ENCODE measurements around the gene ANGPTL4. TPM values are rescaled to one million over a fixed set of nuclear protein-coding genes. Genes with fewer than 3 reads are reported as not detected.

The ANGPTL4 gene
- total and polyA plus RNA-seq, 2 experiments from 2014 or later: 1.9 to 2.2 TPM

DNA sequence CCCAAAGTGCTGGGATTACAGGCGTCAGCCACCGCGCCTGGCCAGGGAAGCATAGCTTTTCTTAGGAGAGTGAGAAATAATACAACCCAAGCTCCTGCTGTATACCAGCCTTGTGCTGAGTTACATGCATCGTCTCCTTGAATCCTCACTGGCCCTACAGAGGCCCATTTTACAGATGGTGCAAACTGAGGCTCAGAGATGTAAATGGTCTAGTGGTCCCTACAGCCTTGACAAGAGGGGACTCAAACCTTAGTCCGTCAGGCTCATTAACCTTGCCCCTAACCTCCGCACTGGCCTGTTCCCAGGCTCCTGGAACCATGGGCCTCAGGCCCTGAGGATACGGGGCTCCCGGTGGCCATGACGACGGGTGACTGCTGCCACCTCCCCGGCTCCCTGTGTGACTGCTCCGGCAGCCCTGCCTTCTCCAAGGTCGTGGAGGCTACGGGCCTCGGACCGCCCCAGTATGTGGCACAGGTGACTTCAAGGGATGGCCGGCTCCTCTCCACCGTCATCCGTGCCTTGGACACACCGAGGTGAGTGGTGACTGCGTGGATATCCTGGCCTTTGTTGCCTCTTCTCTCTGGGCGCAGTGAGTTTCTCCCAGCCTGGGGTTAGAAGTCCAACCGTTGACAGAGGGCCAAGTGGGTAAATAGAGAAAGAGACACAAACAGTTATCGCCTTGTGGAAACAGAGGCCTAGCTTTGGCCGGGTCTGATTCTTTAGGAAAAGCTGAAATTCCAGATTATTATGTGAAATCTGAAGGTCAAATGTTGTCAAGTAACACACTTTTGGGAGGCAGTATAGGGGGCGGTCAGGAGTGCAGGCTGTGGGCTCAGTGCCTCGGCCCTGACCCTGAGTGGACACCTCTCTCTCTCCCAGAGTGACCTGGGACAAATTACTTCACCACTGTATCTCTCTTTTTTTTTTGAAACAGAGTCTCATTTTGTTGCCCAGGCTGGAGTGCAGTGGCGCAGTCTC is 57.8 kb downstream of the ANGPTL4 start:
- TF ChIP-seq, protein P1, sequence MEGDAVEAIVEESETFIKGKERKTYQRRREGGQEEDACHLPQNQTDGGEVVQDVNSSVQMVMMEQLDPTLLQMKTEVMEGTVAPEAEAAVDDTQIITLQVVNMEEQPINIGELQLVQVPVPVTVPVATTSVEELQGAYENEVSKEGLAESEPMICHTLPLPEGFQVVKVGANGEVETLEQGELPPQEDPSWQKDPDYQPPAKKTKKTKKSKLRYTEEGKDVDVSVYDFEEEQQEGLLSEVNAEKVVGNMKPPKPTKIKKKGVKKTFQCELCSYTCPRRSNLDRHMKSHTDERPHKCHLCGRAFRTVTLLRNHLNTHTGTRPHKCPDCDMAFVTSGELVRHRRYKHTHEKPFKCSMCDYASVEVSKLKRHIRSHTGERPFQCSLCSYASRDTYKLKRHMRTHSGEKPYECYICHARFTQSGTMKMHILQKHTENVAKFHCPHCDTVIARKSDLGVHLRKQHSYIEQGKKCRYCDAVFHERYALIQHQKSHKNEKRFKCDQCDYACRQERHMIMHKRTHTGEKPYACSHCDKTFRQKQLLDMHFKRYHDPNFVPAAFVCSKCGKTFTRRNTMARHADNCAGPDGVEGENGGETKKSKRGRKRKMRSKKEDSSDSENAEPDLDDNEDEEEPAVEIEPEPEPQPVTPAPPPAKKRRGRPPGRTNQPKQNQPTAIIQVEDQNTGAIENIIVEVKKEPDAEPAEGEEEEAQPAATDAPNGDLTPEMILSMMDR (conservative IDR thresholded peaks at IDR 0.05; ENCODE audit: low read depth in 2 of 2): no peak
- TF ChIP-seq EZH2phosphoT487 (IDR thresholded peaks at IDR 0.05; ENCODE audit: unreplicated experiment): no peak
- TF ChIP-seq EZH2 (IDR thresholded peaks at IDR 0.05; ENCODE audit: low read depth, unreplicated experiment): no peak
- TF ChIP-seq CREB1 (CRISPR knock-in tag; IDR thresholded peaks at IDR 0.05; ENCODE audit: low read depth): no peak
- TF ChIP-seq ZNF114 (CRISPR knock-in tag; IDR thresholded peaks at IDR 0.05): no peak
- TF ChIP-seq, protein P2, sequence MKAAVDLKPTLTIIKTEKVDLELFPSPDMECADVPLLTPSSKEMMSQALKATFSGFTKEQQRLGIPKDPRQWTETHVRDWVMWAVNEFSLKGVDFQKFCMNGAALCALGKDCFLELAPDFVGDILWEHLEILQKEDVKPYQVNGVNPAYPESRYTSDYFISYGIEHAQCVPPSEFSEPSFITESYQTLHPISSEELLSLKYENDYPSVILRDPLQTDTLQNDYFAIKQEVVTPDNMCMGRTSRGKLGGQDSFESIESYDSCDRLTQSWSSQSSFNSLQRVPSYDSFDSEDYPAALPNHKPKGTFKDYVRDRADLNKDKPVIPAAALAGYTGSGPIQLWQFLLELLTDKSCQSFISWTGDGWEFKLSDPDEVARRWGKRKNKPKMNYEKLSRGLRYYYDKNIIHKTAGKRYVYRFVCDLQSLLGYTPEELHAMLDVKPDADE (IDR thresholded peaks at IDR 0.05): no peak
- Mint-ChIP-seq H3K4me3 (no peak overlapping the region), H3K36me3 (ENCODE audit: low read depth) (peaks cover 3% of the 10 kb centered on the region), H3K4me1 (no peaks in the 10 kb centered on the region; the same call in 2 of the 3 replicates), H3K27ac (no peak overlapping the region), H3K9me3 (no peaks in the 10 kb centered on the region), H3K27me3 (ENCODE audit: insufficient read depth, low read depth, poor library complexity) (peaks cover 6% of the 10 kb centered on the region)
- DNase-seq (ENCODE audit: low spot score) (no peak), ATAC-seq (no peak)
- Histone ChIP-seq H3K4me3 (no peak overlapping the region), H3K79me2 (replicated peaks; ENCODE audit: insufficient read depth) (no peaks in the 10 kb centered on the region), H3K27me3 (ENCODE audit: insufficient read depth) (no peaks in the 10 kb centered on the region), H3K4me2 (no peak overlapping the region), H3K27ac (ENCODE audit: low read depth) (no peak overlapping the region), H3K9me2 (ENCODE audit: insufficient read depth) (no peaks in the 10 kb centered on the region), H3K4me1 (ENCODE audit: insufficient read depth) (no peaks in the 10 kb centered on the region), H3K36me3 (ENCODE audit: insufficient read depth) (no peaks in the 10 kb centered on the region), H2AFZ (no peak overlapping the region), H4K20me1 (replicated peaks; ENCODE audit: insufficient read depth) (no peaks in the 10 kb centered on the region), H3F3A (replicated peaks; ENCODE audit: low read depth) (0 out of 2 replicates have a peak, but pooled peaks cover 6% of the 10 kb centered on the region)

DNA sequence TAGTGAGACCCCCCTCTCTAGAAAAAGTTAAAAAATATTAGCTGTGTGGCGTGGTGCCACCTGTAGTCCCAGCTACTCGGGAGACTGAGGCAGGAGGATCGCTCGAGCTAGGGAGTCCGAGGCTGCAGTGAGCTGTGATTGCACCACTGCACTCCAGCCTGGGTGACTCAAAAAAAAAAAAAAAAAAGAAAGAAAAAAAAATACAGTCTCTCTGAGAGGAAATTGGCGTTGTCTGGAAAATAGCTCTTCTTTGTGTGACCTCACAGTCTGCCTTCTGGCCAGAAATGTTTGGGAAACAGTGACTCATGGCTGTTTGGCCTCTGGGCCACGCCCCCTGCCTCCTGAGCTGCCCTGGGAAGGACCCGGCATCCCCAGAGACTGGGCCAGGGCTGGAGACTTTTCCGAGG is 59.9 kb downstream of the ANGPTL4 start:
- Mint-ChIP-seq H3K36me3 (ENCODE audit: low read depth) (peaks cover 3% of the 10 kb centered on the region), H3K4me3 (no peak overlapping the region), H3K4me1 (no peaks in the 10 kb centered on the region), H3K27ac (no peak overlapping the region), H3K9me3 (no peaks in the 10 kb centered on the region), H3K27me3 (ENCODE audit: insufficient read depth, low read depth, poor library complexity) (peaks cover 11% of the 10 kb centered on the region)
- Histone ChIP-seq H3K27me3 (ENCODE audit: insufficient read depth) (no peaks in the 10 kb centered on the region), H2AFZ (no peak overlapping the region), H3K4me2 (no peak overlapping the region), H3K79me2 (replicated peaks; ENCODE audit: insufficient read depth) (no peaks in the 10 kb centered on the region), H3F3A (replicated peaks; ENCODE audit: low read depth) (no peaks in the 10 kb centered on the region), H3K36me3 (ENCODE audit: insufficient read depth) (no peaks in the 10 kb centered on the region), H4K20me1 (replicated peaks; ENCODE audit: insufficient read depth) (no peaks in the 10 kb centered on the region), H3K27ac (ENCODE audit: low read depth) (no peak overlapping the region), H3K4me1 (ENCODE audit: insufficient read depth) (no peaks in the 10 kb centered on the region), H3K4me3 (no peak overlapping the region), H3K9me2 (ENCODE audit: insufficient read depth) (no peaks in the 10 kb centered on the region)
- ATAC-seq: peak; percentile 77
- DNase-seq (ENCODE audit: low spot score): peak; percentile 48
- TF ChIP-seq, protein P2 (IDR thresholded peaks at IDR 0.05): no peak
- TF ChIP-seq EZH2phosphoT487 (IDR thresholded peaks at IDR 0.05; ENCODE audit: unreplicated experiment): no peak
- TF ChIP-seq, protein P3, sequence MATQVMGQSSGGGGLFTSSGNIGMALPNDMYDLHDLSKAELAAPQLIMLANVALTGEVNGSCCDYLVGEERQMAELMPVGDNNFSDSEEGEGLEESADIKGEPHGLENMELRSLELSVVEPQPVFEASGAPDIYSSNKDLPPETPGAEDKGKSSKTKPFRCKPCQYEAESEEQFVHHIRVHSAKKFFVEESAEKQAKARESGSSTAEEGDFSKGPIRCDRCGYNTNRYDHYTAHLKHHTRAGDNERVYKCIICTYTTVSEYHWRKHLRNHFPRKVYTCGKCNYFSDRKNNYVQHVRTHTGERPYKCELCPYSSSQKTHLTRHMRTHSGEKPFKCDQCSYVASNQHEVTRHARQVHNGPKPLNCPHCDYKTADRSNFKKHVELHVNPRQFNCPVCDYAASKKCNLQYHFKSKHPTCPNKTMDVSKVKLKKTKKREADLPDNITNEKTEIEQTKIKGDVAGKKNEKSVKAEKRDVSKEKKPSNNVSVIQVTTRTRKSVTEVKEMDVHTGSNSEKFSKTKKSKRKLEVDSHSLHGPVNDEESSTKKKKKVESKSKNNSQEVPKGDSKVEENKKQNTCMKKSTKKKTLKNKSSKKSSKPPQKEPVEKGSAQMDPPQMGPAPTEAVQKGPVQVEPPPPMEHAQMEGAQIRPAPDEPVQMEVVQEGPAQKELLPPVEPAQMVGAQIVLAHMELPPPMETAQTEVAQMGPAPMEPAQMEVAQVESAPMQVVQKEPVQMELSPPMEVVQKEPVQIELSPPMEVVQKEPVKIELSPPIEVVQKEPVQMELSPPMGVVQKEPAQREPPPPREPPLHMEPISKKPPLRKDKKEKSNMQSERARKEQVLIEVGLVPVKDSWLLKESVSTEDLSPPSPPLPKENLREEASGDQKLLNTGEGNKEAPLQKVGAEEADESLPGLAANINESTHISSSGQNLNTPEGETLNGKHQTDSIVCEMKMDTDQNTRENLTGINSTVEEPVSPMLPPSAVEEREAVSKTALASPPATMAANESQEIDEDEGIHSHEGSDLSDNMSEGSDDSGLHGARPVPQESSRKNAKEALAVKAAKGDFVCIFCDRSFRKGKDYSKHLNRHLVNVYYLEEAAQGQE (IDR thresholded peaks at IDR 0.05; ENCODE audit: unreplicated experiment): no peak

All from GM23338 (cell line).